Measurements from ENCODE around the gene ARSK. TPM values are rescaled to one million over a fixed set of nuclear protein-coding genes. Genes with fewer than 3 reads are reported as not detected.

The ARSK gene
- total RNA-seq, 1 experiment from 2014 or later = 13.7 TPM

DNA sequence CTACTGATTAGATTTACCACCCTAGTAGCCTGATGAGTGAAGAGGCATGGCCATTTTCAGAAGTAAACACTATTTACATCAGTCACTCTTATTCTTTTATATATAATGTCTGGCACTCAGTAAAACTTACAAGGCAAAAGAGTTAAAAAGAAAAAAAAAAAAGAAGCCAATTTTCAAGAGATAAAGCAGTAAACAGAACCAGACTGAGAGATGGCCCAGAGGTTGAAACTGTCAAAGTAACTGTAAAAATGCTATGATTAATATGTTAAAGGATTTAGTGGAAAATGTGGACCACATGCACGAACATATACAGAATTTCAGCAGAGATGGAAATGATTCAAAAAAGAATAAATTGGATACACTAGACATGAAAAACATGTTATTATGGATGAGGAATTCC, 58.6 kb downstream of the ARSK start:
- intact Hi-C loops (cut with micrococcal nuclease; ENCODE audit: unreplicated experiment) (loop anchor here (10.0 kb wide), 1 partner anchor 59 kb away; the partner anchor contains the start of genes ARSK and SKIC3), in situ Hi-C loops (cut with HindIII; ENCODE audit: low pct_unique_long_range_greater_than_20kb, low sequenced_read_pairs) (no loop called here)
- no TSS peak for BruUV-seq (replicated peaks)
- Histone ChIP-seq H3K4me3 (ENCODE audit: low read depth in 2 of 2, low read length in 2 of 2) (no peak overlapping the region), H3K27ac (ENCODE audit: low read length) (no peak overlapping the region), H3K4me1 (ENCODE audit: control insufficient read depth, insufficient read depth, low read length) (peaks cover 4% of the 10 kb centered on the region; the same call in 1 of the 2 replicates), H3K36me3 (ENCODE audit: control insufficient read depth, insufficient read depth, low read length) (no peaks in the 10 kb centered on the region), H3K9me3 (ENCODE audit: control insufficient read depth, insufficient read depth, low read depth, low read length) (peaks cover 15% of the 10 kb centered on the region; the same call in 1 of the 2 replicates), H3K27me3 (ENCODE audit: control insufficient read depth, insufficient read depth, low read length) (no peaks in the 10 kb centered on the region)
- DNase-seq (ENCODE audit: low read depth, low spot score) (no peak), ATAC-seq (no peak)
- ChIA-PET POLR2A (no interaction called here), CTCF (no interaction called here)
- TF ChIP-seq SIN3A (IDR thresholded peaks at IDR 0.05; ENCODE audit: borderline replicate concordance, insufficient read depth, low read depth, low read length) (no peak), TCF7L2 (IDR thresholded peaks at IDR 0.05; ENCODE audit: low read depth, low read length) (no peak)
- TF ChIP-seq, protein P1, sequence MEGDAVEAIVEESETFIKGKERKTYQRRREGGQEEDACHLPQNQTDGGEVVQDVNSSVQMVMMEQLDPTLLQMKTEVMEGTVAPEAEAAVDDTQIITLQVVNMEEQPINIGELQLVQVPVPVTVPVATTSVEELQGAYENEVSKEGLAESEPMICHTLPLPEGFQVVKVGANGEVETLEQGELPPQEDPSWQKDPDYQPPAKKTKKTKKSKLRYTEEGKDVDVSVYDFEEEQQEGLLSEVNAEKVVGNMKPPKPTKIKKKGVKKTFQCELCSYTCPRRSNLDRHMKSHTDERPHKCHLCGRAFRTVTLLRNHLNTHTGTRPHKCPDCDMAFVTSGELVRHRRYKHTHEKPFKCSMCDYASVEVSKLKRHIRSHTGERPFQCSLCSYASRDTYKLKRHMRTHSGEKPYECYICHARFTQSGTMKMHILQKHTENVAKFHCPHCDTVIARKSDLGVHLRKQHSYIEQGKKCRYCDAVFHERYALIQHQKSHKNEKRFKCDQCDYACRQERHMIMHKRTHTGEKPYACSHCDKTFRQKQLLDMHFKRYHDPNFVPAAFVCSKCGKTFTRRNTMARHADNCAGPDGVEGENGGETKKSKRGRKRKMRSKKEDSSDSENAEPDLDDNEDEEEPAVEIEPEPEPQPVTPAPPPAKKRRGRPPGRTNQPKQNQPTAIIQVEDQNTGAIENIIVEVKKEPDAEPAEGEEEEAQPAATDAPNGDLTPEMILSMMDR (IDR thresholded peaks at IDR 0.05) = no peak

DNA sequence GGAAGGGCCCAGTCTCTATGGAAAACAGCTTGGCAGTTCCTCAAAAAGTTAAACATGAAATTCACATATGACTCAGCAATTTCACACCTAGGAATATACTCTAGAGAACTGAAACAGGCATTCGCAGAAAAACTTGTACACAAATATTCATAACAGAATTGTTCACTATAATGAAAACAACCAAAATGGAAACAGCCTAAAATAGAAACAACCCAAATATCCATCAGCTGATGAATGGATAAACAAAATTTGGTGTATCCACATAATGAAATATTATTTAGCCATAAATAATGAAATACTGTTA, 60.2 kb downstream of the ARSK start:
- H3K4me3 ChIP-seq (ENCODE audit: low read depth in 2 of 2, low read length in 2 of 2) = no peak overlapping the region
- POLR2A ChIA-PET = interaction anchor here (0.7 kb wide), 1 partner anchor 903 kb away, joined by 4 read pairs; no protein-coding TSS in a partner anchor
- no peaks in the 10 kb centered on the region for H3K27me3 ChIP-seq (ENCODE audit: control insufficient read depth, insufficient read depth, low read length)
- H3K27ac ChIP-seq (ENCODE audit: low read length) = no peak overlapping the region
- no peaks in the 10 kb centered on the region for H3K36me3 ChIP-seq (ENCODE audit: control insufficient read depth, insufficient read depth, low read length)
- CTCF ChIA-PET = no interaction called here
- BruUV-seq (replicated peaks) = no TSS peak
- intact Hi-C loops (cut with micrococcal nuclease; ENCODE audit: unreplicated experiment) (loop anchor here (10.0 kb wide), 1 partner anchor 60 kb away; the partner anchor contains the start of genes ARSK and SKIC3), in situ Hi-C loops (cut with HindIII; ENCODE audit: low pct_unique_long_range_greater_than_20kb, low sequenced_read_pairs) (no loop called here)
- ATAC-seq (no peak), DNase-seq (ENCODE audit: low read depth, low spot score) (no peak)
- peaks cover 15% of the 10 kb centered on the region; the same call in 1 of the 2 replicates for H3K9me3 ChIP-seq (ENCODE audit: control insufficient read depth, insufficient read depth, low read depth, low read length)
- peaks cover 4% of the 10 kb centered on the region; the same call in 1 of the 2 replicates for H3K4me1 ChIP-seq (ENCODE audit: control insufficient read depth, insufficient read depth, low read length)
- TF ChIP-seq, protein P1 (IDR thresholded peaks at IDR 0.05) = no peak
- TF ChIP-seq TCF7L2 (IDR thresholded peaks at IDR 0.05; ENCODE audit: low read depth, low read length) (no peak), POLR2AphosphoS5 (IDR thresholded peaks at IDR 0.05; ENCODE audit: low read depth, low read length) (no peak), SIN3A (IDR thresholded peaks at IDR 0.05; ENCODE audit: borderline replicate concordance, insufficient read depth, low read depth, low read length) (no peak)
- TF ChIP-seq, protein P2, sequence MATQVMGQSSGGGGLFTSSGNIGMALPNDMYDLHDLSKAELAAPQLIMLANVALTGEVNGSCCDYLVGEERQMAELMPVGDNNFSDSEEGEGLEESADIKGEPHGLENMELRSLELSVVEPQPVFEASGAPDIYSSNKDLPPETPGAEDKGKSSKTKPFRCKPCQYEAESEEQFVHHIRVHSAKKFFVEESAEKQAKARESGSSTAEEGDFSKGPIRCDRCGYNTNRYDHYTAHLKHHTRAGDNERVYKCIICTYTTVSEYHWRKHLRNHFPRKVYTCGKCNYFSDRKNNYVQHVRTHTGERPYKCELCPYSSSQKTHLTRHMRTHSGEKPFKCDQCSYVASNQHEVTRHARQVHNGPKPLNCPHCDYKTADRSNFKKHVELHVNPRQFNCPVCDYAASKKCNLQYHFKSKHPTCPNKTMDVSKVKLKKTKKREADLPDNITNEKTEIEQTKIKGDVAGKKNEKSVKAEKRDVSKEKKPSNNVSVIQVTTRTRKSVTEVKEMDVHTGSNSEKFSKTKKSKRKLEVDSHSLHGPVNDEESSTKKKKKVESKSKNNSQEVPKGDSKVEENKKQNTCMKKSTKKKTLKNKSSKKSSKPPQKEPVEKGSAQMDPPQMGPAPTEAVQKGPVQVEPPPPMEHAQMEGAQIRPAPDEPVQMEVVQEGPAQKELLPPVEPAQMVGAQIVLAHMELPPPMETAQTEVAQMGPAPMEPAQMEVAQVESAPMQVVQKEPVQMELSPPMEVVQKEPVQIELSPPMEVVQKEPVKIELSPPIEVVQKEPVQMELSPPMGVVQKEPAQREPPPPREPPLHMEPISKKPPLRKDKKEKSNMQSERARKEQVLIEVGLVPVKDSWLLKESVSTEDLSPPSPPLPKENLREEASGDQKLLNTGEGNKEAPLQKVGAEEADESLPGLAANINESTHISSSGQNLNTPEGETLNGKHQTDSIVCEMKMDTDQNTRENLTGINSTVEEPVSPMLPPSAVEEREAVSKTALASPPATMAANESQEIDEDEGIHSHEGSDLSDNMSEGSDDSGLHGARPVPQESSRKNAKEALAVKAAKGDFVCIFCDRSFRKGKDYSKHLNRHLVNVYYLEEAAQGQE (IDR thresholded peaks at IDR 0.05; ENCODE audit: insufficient read depth in 1 of 2, low read depth in 2 of 2, low read length in 1 of 2) = no peak

Measured in Panc1 (cell line).